GM04504 (cell line): Measurements from ENCODE around the gene LRRK1.
A peak's percentile ranks its signal among the peaks of the same experiment; 100 is the strongest.

ENCODE experiments used
- DNase-seq: peaks from one replicate; pipeline ENCODE4 v3.0.0-alpha.2; 2012; ENCODE audit warnings: low read depth

LRRK1 gene

DNA sequence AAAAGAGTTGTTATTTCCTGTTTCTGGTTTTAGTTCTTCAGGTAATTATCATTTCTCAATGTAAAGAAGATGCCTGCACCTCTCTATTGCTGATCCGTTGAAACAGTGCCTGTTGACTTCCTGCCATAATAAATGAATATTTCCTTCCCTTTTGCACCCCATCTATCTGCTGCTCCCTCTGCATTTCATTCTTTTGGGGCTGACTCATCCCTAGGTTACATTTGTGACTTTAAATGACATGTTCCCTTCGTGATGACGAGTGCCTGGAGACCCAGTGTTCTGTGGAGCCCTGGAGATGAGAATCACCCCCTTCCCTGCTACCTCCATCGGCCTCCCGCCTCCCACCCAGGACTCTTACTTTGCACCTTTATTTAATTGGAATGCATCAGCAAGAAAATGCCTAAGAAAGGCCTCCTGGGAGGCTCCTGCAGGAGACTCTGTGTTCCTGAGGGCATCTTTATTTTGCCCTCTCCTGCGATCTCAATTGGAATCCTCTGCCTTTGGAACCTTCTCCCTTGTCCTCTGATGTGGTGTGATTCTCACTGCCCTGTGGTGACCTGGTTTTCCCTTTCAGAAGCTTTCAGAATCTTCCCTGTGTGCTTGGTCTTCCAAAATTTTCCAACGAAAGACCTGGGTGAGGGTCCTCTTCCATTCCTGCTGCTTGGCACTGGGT is 13.7 kb downstream of the LRRK1 start:
- DNase-seq, result no peak

DNA sequence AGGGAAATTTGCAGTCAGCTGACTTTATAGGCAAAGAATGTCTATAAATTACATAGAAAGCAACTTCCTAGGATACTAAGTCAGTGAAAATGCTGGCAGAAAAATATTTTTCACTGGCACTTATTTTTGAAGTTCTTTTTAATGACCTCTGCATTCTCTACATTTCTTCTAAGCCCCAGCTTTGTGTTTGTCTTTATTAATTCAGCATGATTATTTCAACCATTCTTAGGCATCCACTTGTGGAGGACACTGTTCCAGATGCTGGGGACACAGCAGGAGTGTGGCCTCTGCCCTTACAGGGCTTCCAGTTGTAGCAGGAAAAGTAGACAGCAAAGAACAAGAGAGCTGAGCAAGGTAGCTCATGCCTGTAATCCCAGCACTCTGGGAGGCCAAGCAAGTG is 15.0 kb downstream of the LRRK1 start:
- DNase-seq, result no peak

DNA sequence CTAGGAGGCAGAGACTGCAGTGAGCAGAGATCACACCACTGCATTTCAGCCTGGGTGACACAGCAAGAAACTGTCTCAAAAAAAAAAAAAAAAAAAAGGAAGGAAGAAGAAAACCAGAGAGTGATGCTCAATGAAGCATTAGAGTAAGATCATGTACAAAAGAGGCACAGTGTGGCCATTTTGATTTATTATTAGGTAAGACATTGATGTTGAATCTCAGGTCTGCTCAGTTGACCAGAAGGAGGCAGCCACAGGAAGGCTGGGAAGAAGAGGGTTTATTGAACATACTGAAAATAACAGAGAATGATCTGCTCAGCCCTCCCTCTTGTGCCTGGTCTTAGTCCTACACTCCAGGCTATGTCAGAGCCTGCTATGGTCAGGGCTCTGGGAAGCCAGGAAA is 15.6 kb downstream of the LRRK1 start:
- DNase-seq, result no peak

DNA sequence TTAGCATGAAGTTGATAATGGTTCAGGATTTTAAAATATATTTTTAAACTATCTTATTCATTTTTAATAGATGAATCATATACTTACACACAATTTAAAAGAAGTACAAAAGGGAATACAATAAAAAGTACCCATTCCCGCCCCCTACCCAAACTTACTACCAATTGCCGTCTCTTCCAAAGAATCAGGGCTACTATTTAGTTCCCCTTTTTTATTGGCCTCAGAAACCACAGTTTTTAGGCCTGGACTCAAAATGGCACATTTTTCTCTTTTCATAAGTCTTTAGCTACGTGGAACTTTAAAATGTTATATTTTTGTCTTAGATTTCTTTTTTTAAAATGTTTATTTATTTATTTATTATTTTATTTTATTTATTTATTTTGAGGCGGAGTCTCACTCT is 18.0 kb downstream of the LRRK1 start:
- DNase-seq, result no peak

DNA sequence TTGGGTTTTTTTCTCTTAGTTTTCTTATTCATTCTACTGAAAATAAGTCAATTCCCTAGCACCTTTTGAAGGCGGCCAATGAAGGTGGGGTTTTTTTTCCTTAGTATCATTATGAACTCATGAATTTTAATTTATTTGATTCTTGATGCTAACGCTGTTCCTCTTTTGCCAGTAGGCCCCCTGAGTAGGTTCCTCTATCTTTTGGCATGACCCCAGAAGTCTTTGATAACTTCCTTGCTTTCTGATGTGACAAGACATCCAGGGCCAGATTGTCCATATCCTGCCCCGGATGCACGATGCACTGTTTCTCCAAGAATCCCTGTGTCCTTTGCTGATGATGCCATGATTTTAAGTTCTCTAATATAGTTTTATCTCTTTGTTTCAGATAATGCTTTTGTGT is 20.6 kb downstream of the LRRK1 start:
- DNase-seq, result no peak

DNA sequence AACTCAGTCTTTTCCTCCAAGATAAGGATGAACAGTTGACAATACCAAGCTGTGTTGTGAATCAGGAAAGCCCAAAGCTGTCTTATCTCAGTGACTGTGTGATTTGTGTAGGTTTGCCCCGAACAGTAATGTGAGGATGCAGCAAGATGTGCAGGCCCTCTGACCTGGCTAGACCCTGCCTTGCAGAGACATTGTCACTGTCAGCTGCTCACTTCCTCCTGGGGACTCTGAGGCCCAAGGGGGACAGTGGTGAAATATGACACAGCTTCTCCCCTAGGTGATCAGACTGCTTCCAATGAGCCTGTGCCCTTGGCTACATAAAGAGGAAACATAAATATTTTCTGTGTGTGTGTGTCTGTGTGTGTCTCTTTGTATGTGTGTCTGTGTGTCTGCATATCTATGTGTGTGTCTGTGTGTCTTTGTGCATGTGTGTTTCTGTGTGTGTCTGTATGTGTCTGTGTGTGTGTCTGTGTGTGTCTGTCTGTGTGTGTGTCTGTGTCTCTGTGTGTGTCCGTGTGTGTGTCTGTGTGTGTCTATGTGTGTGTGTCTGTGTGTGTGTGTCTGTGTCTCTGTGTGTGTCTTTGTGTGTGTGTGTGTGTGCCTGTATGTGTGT is 21.7 kb downstream of the LRRK1 start:
- no peak for DNase-seq

DNA sequence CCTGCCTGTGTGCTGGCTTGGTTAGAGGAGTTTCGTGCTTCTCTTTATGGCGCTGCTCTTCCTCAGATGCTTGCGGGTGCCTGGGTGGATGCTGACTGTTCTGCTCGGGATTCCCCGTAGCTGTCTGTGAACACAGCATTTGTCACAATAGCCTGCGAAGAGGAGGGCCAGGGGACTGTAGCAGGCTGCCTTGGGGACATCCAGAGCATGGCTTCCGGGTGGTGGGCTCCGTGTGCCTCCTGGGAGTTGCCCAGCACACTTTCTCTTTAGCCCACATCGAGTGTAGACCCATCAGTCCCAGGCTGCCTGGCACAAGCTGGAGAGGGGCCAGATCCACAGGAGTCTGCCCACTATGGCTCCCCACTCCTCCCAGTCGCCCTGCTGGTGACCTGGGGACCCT is 22.4 kb downstream of the LRRK1 start:
- DNase-seq, result no peak

DNA sequence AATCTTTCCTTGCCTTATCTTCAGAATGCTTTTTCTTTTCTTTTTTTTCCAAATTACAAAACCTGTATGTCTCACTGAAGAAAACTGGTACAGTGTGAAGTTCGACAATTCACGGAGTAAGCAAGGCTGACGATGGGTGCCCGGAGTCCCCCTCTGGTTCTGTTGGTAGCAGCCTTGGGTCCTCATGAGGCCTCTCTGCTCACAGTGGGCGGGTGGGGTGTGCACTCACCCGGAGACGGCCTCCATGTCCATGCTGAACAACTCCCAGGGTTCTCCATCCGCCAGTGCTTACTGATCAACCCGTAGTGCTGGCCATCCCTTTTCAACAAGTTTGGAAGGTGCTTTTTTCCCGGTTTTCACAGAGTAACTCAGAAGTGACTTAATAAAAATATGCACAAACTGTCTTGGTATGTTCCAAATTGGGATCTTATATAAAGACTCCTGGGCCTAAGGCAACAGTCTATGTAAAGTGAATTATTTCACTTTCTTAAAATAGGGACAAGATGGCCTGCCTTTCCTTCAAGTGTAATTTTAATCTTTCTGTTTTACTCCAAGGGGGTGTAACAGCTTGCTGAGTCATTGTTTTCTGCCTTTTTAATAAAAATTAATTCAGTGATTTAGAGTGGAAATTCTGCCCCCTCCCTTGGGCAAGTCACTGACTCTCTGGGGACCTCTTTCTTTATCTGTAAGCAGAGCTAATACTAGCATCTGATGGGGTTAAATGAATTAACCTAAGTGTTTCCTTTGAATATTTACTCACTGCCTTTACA is 23.7 kb downstream of the LRRK1 start:
- no peak for DNase-seq

DNA sequence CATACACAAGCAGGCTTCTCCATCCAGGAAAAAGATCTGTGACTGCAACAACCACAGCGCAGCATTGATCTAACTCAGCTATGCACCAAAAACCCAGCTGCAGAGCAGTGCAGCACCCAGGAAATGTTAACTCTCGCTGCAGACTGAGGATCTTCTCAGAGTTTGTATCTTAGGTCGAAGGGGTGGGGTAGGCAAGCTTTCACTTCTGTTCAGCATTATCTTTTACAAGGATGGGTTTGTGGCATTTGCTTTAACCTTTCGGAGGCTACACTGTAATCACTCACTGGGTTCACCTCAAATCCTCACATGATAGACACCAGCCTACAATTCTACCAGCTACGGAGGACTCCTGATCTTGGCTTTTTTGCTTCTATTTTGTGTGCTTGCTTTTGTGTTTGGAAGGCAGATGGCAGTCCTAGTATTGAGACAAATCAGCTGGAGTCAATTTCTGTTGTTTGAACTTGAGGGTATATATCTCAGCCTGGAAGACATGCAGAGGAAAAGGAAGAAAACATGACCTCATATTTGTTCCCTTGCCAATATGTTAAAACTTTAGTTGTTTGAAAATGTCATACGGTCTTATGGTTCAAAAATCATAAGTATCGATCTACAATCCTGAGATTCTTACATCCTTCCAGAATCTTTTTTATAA is 25.2 kb downstream of the LRRK1 start:
- DNase-seq, result no peak

DNA sequence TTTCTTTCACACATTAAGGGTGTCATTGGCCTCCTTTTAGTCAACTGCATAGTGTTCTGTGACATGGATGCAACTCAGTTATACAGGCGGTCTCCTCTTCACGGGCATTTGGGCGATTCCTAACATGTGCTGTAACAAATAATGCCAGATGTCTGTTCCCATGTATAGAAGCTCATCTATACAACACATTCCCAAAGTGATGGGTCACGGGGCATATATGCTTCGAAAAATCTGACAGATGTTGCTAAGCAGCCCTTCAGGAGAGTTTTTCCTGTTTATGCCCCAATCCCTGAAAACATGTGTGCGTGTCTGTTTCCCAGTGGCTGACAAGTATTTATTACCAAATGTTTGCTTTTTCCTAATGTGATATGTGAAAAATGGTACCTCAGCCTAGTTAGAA is 25.8 kb downstream of the LRRK1 start:
- DNase-seq, result no peak

DNA sequence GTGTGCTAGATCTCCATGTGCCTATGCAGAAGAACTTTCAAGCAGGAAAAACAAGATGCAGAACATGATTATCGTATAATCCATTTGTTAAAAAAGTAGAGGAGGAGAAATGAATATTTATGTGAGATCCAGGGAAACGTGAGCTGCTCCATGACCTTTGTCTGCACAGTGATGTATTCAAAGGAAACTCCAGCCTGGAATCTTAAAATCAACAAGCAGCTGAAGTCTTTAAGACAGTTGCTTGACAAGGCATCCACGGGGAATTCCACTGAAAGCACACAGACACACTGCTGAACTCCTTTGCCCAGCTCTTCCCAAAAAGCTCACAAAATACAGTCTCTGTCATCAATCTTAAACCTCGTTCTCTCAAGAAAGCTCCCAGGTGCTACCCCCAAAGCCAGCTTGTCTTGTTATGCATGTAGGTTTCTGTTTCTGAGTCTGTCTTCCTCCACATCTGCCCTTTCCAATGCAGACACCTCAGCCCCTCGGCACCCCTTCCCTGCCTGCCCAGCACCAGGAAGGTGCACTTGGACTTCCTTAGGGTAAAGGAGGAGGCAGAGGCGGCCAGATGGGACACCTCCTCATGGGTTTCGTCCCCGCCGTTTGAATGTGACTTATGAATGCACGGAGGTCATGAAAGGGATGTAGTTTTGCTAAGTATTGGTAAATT is 28.7 kb downstream of the LRRK1 start:
- no peak for DNase-seq

DNA sequence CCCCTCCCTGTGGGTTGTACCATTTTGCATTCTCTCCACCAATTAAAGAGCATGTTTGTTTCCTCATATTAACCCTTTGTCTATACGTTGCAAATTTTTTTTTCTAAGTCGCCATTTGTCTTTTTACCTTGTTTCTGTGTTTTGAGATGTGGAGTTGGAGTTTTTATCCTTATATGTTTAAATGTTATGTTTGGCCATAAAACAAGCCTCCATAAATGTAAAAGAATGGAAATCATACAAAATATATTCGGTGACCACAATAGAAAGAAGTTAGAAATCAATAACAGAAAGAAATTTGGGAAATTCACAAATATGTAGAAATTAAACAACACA is 29.2 kb downstream of the LRRK1 start:
- no peak for DNase-seq

DNA sequence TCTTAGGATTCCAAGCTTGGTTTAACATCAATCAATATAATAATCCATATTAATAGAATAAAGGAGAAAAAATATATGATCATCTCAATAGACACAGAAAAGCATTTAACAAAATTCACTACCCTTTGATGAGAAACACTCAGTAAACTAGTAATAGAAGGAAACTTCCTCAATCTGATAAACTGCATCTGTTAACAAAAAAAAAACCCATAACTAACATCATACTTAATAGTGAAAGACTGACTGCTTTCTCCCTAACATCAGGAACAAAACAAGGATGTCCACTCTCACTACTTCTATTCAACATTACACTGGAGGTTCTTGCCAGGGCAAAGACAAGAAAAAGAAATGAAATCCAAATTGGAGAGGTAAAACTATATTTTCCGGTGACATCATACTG is 30.5 kb downstream of the LRRK1 start:
- no peak for DNase-seq

DNA sequence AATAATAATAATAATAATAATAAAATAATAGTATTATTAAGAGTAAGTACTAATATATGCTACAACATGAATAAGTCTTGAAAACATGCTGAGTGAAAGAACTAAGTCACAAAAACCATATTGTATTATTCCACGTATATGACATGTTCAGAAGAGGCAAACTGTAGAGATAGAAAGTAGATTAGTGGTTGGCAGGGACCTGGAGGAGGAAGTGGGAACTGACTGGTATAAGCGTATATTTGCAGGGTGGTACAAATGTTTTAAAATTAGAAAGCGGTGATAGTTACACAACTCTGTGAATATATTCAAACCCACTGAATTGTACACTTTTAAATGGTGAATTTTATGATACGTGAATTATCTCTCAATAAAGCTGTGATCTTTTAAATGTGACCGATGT is 32.8 kb downstream of the LRRK1 start:
- DNase-seq, result no peak

DNA sequence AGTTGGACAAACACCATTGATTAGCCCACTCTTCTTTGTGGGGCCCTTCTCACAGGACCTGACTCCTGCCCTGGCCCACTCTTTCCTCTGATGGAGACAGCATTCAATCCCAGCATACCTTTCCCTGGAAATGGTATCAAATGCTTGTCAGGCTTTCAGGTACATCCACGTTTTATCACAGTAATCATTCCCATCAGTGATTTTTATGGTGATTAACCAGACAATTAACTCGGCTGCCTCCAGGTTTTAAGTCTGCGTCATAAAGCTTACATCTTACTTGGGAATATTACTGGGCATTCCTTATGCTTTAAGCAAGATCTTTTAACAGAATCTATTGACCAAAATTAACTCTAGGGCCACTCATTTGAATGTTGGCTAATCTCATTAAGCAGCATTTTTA is 33.4 kb downstream of the LRRK1 start:
- no peak for DNase-seq

DNA sequence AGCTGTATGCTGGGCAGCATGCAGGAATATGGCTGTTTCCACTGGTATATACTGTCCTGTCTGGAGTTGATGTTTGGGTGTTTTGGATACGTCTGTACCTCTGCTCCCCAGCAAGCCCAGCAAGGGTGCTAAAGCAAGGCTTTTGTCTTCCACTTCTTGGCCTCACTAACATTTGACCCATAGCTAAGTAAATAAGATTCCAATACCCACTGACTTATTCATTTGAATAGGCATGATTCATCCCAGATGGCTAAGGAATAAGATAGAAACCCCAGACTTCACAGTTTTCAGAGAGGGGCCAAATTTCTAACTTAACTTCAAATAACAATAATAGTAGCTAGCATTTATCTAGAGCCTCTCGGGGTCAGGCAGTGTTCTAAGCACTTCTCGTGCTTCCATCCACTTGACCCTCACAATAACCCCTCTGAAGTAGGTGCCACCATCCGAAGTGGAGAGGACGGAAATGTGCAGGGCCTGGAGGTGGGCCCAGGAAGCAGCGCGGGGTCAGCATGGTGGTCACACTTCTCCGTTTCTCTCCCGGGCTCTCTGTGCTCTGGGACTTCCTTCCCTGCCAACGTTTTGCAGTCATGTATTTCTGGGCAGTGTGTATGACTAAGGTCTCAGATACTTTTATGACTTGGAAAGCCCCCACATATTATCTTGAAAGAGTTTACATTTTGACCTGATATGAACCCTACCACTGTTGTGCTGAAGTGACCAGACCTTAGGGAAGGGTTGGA is 39.3 kb downstream of the LRRK1 start:
- DNase-seq, result peak; percentile 51

DNA sequence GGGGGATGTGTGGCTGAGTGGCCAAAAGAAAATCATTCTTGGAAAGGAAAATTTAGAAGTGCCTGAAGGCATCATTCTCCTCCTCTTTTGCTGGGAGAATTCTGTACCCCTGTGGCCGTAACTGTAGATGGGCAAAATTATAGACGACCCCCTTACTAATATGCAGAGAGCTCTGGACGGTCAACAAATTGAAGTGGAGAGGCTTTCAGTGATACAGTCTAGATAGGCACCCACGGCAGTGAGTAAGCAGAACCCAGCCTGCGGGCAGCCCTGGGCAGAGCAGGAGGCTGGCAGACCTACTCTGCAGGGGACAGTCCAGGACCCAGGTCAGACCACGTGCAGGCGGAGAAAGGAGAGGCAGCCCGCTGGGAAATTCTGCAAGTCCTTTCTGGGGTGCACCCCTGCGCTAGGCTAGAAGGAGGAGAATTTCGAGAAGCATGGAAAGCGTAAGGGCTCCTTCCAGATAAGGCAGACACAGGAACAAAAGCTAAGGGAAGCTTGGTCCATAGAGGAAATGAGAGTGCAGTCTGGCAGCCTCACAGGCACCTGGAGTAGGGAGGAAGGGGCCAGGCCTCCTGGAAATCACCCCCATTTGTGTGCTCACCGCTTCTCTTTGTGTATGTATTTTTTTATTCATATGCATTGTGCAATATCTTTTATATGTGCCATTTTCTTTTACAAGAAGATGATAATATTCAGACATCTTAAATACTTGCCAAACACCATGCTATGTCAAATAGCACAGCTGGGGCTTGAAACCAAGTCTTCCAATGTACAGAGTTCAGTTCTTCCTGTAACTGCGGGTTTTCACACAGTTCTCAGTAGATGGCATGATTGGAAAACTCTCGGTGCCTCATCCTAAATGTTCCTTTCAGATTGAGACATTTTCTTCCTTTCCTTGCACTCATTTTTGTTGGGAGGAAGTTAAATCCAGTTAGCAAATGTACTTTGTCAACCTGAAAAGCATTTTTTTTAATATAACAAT is 40.2 kb downstream of the LRRK1 start:
- DNase-seq, result no peak

DNA sequence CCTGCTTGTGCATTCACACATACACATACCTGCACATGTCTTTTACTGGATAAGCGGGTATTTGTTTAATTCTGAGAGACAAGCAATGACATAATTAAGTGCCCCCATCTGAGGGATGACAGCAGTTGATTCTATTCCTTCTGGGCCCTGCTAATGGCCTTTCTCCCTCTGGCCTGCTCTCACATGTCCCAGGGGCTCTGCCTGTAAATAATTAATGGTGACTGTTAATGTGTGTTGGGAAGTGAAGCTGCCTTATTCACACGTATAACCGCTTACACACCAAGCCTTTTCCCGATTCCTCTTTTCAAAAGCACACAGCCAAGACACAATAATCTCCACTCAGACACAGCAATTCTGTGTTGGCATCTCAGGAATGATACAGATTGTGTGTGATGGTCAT is 47.8 kb downstream of the LRRK1 start:
- no peak for DNase-seq

DNA sequence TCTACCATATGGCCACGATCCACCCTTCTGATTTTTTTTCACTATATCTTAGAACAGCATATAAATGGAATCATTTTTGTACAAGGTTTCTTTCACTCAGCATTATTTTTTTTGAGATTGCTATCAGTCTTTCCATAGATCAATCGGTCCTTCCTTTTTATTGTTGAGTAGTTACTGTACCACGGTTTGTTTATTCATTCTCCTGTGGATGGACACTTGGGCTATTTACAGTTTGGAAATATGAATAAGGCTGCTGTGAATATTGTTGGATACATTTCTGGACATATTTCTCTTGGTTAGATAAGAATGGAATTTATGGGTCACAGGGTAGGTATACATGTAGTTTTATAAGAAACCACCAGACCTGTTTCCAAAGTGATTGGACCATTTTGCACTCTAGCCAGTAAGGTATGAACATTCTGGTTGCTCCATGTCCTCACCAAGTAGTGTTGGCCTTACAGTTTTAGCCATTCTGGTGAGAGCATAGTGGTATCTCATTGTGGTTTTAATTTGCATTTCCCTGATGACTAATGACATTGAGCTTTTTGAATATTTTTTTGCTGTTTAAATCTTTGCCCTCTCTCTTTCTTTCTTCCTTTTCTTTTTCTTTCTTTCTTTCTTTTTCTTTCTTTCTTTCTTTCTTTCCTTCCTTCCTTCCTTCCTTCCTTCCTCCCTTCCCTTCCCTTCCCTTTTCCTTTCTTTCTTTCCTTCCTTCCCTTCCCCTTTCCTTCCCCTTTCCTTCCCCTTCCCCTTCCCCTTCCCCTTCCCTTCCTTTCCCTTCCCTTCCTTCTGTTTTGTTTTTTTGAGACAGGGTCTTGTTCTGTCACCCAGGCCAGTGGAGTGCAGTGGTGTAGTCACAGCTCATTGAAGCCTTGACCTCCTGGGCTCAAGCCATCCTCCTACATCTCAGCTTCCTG is 49.2 kb downstream of the LRRK1 start:
- DNase-seq, result no peak

DNA sequence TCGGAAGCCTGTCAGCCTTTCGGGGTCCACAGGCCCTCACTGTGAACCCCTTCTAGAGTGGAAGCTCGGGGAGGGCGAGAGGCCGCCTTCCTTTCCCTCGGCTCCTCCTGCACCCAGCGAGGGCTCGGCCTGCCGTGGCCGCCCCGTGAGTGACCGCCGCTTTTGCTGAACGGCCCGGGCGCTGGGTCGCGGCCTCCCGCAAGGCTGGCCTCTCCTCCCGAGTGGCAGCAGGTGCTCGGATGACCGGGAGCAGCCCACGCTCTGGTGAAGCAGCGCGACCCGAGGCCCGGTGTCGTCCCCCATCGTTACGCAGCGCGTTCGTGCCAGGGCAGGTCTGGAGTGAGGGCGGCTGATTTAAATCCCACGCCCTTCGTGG is 53.8 kb downstream of the LRRK1 start:
- no peak for DNase-seq
